Peyer's patch (tissue), 4 donors: ENCODE data around the gene PTPRM.

Experiments used
- CTCF ChIP-seq, 6 experiments: fragments of 450-650 bp in 4 of 6; fragments of 200-600 bp in 2 of 6; sonication (generic) in 1 of 6; IDR thresholded peaks; one replicate each; pipeline ENCODE4 v1.5.1; 2017 to 2019; ENCODE audit warnings: antibody characterized with exemption in 6 of 6, mild to moderate bottlenecking in 3 of 6, moderate library complexity in 1 of 6
- POLR2A ChIP-seq, 2 donors: fragments of 450-650 bp; IDR thresholded peaks; one replicate each; pipeline ENCODE4 v1.5.1; 2017; ENCODE audit warnings: antibody characterized with exemption in 2 of 2, mild to moderate bottlenecking in 2 of 2, moderate library complexity in 2 of 2

DNA sequence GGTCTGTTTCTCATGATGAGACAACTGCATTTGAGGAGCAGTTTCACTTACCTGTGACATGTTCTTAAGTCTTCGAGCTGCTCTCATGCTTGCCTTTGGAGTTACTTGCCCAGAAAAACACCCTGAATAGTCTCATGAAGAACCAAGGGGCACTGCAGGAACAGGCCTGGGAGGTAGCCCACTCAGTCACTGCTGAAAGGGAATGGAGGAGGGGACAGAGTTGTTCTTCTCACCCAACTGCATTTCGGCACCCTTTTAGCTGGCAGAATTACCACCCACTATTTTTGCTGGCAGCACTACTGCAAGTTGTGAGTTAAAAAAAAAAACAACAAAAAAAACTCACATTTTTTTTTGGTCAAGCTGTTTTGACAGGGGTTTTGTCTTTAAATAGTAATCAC, 181.9 kb downstream of the PTPRM start:
- TF ChIP-seq CTCF (IDR thresholded peaks at IDR 0.05) = no peak
- TF ChIP-seq POLR2A (IDR thresholded peaks at IDR 0.05) = no peak
